UCSD-AML1 (cell line): ENCODE data around the gene ZKSCAN1.
A peak's percentile ranks its signal among the peaks of the same experiment; 100 is the strongest.
"Not testable (repeated sequence)": the region's sequence is repeated elsewhere in the genome, so short reads cannot be mapped to it uniquely, and the experiment has no call there.

Experiments used
- DNase-seq: peaks from one replicate; lab custom pipeline; 2025; ENCODE audit not compliant: unreplicated experiment; lab: John Stamatoyannopoulos, UW

The ZKSCAN1 gene

DNA sequence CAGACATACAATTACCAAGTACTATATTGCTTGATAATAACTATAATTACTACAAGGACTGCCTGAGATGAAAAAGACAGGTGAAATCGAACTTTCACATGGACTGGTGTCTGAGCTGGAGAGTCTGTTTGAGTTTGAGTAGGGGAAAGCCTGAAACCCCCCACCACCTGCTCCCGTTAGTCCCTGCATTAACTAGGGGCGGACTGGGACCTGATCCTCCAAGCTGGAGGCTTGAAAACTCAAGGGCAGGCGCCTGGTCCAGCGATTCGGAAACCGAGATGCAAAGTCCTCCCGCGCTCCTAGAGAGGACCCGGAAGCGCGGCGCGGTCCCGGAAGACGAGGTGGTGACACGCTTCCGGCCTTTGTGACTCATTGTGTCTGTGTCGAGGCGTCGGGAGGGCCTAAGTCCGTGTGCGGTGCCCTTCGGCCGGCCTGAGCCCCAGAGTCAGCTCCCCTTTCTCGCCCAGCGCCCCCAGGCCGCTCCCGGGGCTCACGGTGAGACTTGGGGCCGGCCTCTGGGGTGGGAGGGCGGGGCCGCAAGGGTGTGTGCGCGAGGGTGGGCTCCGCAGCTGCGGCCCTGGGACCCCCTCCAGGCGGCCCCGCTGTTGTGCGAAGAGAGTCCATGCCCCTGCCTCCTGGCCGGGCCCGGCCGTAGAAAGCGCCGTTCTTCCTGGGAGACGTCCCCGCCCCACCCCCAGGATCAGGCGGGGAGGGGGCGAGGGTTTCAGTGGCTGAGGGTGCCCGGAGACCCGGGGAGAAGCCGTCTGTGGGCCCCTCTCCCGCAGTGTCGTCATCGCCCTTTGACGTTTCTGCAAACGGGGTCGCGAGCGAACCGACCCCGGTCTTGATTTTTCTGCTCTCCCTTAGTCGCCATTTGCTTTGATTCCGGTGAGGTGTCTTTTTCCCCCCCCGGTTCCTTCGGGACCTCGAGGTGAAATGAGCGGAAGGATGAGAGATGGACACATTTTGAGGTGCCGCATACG is at the start of gene ZKSCAN1:
Gene ZKSCAN1, plus strand, starts transcription at position 365 of the 983 bp plus-strand sequence. CDS start 7,911 bp downstream, outside the sequence.
- peak; percentile 79 for DNase-seq

DNA sequence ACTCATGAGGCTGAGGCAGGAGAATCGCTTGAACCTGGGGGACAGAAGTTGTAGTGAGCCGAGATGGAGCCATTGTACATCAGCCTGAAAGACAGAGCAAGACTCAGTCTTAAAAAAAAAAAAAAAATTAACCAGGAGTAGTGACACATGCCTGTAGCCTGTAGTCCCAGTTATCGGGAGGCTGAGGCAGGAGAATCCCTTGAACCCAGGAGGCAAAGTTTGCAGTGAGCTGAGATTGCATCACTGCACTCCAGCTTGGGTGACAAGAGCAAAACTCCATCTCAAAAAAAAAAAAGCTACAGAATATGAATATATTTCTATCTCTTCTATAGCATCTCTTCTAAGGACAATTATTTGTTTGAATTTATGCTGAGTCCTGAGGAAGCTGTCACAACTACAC is 46.1 kb upstream of the ZKSCAN1 start:
- no peak for DNase-seq

DNA sequence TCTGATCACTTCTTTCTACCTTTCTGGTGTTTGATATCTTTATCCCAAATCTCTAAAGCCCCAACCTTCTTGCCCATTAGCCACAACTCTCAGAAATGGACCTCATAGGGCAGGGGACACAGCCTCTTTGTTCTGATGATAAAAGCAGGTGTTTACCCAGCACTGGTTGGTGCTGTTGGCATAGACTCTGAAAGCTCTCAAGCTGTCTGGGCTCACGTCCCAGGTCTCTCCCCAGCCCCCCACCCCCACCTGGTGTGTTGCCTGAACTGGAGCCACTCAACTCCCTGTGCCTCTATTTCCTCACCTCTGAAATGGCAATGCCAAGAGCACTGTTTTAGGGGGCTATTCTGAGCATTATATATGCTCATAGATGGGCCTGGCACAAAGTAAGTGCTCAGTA is 45.6 kb upstream of the ZKSCAN1 start:
- DNase-seq = not testable (repeated sequence)

DNA sequence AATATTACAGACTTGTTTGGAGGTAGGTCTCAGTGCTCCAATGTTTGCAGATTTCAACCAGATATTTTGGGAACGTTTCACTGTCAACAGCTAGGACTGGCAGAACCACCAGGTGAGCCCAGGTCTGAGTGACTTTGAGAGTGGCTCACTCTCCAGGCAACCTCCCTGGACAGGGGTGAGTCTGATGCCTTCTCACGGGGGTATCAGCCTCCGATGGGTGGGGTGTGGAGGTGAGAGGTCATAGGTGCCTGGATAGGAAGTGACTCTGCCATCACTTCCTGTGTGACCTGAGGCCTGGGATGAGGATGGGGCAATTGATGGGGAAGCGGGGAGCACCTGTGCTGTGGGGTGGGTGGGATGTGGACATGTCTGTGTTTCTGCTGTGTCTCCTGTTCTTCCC is 44.2 kb upstream of the ZKSCAN1 start:
- no peak for DNase-seq

DNA sequence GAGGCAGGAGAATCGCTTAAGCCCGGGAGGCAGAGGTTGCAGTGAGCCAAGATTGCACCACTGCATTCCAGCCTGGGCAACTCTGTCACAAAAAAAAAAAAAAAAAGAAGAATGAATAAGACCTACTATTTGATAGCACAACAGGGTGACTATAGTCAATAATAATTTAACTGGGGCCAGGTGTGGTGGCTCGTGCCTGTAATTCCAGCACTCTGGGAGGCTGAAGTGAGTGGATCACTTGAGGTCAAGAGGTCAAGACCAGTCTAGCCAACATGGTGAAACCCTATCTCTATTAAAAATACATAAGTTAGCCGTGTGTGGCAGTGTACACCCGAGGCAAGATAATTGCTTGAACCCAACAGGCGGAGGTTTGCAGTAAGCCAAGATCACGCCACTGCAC is 41.6 kb upstream of the ZKSCAN1 start:
- DNase-seq = not testable (repeated sequence)

DNA sequence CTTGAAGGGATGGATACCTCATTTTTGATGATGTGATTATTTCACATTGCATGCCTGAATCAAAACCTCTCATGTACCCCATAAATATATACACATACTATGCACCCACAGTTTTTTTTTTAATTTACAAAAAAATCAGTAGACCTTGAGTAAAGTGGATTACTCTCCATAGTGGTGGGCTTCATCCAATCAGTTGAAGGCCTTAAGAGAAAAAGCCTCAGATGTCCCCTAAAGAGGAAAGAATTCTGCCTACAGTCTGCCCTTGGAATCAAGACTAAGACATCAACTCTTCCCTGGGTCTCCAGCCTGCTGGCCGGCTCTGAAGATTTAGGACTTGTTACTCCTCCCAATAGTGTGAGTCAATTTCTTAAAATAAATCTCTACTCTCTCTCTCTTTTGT is 40.7 kb upstream of the ZKSCAN1 start:
- no peak for DNase-seq

DNA sequence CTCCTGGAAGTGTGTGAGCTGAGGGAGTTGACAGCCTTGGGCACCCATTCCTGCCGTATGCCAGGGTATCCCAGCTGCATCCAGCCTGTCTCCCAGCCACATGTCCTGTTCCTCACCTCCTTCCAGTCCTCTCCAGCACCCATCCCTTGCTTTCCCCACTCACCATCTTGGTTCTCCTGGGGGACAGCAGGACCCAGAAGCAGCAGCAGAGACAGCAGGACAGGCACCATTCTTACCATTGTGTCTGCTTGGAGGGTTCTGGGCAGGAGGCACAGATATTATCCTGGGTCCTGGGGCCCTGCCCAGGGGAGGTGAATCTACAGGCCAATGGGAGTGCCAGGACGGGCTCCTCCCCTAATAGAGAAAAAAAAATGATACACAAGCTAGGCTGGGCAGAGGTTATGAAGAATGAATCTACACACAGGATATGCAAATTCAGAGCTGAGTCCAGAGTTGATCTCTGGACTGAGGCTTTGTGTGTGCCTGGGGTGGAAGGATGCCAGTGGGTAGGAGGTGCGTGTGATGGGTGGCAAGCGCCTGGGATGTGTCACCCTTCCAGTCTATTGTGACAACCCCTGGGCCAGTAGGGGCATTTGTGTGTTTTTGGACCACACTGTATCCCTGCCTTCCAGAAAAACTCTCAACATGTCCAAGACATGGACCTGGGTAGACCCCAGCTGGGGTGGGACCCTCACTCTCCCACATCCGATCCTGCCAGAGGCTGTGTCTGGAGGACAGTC is 39.4 kb upstream of the ZKSCAN1 start, which contains the start of gene AZGP1:
Gene AZGP1, minus strand, starts transcription at position 250 of the 740 bp plus-strand sequence. Its CDS starts 11 bp downstream, at position 239.
- DNase-seq = no peak

DNA sequence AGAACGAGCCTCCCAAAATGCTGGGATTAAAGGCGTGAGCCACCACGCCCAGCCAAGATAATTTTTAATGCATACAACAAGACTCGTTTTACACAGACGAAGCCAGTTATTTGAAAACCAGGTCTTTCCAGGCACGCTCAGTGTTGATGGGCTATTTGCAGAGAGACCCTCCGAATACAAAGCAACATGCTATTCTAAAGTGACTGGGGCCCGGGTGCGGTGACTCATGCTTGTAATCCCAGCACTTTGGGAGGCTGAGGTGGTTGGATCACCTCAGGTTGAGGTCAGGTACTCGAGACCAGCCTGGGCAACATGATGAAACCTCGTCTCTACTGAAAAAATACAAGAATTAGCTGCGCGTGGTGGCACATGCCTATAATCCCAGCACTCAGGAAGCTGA is 38.8 kb upstream of the ZKSCAN1 start:
- no peak for DNase-seq

DNA sequence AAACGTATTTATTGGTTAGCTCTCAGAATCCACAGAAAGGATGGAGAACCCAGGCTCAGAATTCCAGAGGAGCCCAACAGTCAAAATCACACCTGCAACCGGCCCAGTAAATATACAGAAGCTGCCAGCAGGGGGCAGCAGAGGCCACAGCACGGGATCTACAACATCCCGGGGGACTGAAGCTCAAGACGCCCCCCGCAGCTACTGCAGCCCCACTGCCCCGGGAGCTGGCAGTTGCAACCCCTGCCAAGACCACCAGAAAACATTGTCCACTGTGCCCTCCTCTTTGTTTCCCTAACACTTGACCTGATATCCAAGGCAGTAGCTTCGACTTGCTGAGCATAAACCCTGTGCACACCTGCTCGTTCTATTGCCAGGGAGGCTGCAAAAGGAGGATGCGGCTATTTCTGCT is 35.6 kb upstream of the ZKSCAN1 start:
- peak; percentile 21 for DNase-seq

DNA sequence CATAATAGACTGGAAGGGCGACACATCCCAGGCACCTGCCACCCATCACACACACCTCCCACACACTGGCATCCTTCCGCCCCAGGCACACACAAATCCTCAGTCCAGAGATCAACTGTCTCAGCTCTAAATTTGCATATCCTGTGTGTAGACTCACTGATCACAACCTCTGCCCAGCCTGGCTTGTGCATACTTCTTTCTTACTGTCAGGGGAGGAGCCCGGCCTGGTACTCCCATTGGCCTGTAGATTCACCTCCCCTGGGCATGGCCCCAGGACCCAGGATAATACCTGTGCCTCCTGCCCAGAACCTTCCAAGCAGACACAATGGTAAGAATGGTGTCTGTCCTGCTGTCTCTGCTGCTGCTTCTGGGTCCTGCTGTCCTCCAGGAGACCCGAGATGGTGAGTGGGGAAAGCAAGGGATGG is 34.9 kb upstream of the ZKSCAN1 start:
- DNase-seq = not testable (repeated sequence)

DNA sequence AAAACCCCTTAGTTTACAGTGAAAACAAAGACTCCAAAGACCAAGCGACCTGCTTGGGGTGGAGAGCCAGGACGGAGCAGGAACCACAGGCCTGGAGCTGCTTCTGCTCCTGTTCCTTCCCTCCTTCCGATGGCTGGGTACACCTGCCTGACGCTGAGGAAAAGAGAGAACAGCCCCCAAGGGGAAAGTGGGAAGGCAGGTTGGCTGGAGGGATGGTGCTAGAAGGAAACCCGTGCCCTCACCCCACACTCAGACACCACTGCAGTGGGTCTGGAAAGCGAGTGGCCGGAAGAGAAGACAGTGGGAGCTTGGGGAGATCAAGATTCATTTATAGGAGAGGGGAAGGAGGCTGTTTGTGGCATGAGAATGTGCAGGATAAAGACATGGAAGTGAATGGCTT is 34.3 kb upstream of the ZKSCAN1 start:
- not testable (repeated sequence) for DNase-seq

DNA sequence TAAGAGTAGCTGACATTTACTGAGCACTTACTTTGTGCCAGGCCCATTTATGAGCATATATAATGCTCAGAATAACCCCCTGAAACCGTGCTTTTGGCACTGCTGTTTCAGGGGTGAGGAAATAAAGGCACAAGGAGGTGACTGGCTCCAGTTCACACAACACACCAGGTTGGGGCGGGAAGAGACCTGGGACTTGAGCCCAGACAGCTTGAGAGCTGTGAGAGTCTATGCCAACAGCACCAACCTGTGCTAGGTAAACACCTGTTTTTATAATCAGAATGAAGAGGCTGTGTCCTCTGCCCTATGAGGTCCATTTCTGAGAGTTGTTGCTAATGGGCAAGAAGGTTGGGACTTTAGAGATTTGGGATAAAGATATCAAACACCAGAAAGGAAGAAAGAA is 30.8 kb upstream of the ZKSCAN1 start:
- no peak for DNase-seq

DNA sequence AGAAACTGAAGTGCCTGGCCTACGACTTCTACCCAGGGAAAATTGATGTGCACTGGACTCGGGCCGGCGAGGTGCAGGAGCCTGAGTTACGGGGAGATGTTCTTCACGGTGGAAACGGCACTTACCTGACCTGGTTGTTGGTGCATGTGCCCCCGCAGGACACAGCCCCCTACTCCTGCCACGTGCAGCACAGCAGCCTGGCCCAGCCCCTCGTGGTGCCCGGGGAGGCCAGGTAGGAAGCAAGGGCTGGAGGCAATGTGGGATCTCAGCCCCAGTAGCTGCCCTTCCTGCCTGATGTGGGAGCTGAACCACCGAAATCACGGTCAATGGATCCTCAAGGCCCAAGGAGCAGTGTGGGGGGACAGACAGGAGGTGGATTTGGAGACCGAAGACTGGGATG is 28.1 kb upstream of the ZKSCAN1 start:
- not testable (repeated sequence) for DNase-seq

DNA sequence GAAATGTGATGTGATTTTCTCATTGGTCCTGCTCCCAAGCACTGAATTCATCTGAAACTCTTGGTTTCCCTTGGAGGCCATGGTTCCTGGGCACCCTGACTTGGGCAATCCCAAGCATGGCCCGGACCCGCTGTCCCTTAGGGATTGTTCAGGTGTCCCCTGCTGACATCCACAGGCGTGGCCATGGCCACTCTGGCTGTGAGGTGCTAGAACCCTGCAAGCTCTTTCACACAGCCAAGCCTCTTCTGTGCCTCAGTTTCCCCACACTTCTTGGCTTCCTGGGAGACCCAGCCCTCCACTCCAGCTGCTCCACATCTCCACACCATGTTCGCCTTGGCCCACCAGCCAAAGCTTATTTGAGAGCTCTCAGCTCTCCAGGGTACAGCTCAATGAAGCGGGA is 27.6 kb upstream of the ZKSCAN1 start:
- no peak for DNase-seq

DNA sequence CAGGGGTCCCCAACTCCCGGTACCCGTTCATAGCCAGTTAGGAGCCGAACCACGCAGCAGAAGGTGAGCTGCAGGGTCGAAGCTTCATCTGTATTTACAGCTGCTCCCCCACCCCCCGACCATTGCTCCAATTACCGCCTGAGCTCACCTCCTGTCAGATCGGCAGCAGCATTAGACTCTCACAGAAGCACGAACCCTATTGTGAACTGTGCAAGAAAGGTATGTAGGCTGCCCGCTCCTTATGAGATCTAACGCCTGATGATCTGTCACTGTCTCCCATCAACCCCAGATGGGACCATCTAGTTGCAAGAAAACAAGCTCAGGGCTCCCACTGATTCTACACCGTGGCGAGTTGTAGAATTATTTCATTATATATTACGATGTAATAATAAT is 24.9 kb upstream of the ZKSCAN1 start:
- no peak for DNase-seq

DNA sequence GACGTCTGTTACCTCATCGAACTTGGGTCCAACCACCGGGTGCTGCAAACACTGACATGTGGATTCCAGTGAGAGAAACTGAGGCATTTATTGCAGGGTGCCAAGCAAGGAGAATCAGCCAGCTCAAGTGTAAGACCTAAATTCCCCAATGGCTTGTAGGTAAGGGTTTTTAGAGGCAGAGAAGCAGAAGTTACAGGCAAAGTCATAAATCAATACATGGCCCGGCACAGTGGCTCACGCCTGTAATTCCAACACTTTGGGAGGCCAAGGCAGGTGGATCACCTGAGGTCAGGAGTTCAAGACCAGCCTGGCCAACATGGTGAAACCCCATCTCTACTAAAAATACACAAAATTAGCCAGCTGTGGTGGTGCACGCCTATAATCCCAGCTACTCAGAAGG is 23.9 kb upstream of the ZKSCAN1 start:
- DNase-seq = not testable (repeated sequence)

DNA sequence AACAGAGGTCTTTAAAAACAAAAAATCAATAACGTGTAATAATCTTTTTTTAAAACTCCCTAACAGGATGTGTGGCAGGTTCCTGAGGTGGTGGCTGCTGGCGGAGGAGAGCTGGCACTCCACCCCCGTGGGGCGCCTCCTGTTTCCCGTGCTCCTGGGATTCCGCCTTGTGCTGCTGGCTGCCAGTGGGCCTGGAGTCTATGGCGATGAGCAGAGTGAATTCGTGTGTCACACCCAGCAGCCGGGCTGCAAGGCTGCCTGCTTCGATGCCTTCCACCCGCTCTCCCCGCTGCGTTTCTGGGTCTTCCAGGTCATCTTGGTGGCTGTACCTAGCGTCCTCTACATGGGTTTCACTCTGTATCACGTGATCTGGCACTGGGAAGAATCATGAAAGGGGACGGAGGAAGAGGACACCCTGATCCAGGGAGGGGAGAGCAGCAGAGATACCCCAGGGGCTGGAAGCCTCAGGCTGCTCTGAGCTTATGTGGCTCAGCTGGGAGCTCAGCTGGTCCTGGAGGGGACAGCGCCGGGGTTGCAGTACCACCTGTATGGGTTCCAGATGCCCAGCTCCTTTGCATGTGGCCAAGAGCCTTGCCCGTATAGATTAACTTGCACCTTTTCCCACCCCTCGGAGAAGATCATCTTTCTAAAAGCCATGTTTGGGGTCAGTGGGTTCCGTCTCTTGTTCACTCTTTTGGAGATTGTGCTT is 22.9 kb upstream of the ZKSCAN1 start:
- peak; percentile 10 for DNase-seq

DNA sequence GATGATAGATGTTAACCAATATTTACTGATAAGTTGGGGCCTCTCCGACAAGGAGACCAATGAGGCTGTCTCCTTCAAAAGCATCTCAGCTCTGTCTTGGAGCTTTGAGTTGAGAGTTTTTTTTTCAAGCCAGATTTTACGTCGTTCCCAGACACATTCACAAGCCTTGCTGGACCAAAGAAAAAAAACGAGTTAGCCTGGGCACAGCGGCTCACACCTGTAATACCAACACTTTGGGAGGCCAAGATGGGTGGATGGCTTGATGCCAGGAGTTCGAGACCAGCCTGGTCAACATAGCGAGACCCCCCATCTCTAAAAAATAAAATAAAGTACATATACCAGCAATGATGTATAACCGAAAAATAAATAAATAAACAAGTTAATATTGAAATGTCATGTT is 20.6 kb upstream of the ZKSCAN1 start:
- no peak for DNase-seq

DNA sequence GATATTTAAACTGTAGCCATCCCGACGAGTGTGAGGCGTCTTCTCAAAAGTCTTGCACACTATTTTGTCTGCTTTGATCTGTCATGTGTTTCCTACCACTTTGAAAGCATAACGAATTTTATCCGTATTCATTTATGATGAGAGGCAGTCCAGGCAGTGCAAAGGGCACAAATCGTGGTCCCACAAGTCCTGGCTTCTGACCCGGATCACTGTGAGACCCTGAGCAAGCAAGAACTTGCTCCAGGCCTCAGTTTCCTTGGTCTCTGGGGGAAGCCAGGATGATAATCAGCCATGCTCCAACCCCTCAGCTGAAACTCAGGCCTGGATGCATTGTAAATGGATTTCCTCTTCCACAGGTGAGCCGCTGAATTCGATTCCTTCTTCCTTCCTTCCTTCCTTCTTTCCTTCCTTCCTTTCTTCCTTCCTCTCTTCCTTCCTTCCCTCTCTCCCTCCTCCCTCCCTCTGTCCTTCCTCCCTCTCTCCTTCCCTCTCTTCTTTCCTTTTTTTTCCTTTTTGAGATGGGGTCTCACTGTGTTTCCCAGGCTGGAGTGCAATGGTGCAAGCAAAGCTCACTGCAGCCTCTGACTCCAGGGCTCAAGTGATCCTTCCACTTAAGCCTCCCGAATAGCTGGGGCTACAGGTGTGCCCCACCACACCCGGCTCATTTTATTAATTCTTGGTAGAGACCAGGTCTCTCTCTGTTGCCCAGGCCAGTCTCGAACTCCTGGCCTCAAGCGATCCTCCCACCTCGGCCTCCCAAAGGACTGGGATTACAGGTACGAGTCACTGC is 18.4 kb upstream of the ZKSCAN1 start:
- DNase-seq = no peak

DNA sequence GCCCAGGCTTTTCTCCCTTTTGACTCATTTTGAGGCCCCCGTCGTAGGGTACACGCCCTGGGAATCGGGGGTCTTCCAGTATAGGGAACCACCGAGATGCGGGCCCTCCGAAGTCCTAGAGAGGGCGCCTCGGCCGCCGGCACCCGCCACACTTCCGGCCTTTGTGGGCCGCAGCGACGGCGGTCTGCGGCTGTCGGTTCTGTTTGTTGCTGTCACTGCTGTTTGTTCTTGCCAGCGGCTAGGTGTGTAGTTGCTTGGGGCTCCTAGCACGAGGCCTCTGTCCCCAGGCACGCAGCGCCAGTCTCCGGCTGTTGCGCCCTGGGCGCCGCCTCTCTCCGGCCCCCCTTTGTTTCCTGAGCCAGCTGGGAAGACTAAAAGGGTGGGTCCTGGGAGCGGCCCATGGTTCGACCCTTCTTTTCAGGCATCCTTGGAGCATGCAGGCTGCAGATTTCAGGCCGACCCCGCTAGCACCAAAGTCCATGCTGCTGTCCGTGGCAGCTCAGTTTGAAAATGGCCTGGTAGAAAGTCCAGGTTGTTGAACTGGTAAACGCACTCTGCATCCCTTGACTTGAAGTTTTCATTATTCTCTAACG is 17.8 kb upstream of the ZKSCAN1 start:
- peak; percentile 39 for DNase-seq
